ENCODE results near the gene HAUS7.

HAUS7 gene

DNA sequence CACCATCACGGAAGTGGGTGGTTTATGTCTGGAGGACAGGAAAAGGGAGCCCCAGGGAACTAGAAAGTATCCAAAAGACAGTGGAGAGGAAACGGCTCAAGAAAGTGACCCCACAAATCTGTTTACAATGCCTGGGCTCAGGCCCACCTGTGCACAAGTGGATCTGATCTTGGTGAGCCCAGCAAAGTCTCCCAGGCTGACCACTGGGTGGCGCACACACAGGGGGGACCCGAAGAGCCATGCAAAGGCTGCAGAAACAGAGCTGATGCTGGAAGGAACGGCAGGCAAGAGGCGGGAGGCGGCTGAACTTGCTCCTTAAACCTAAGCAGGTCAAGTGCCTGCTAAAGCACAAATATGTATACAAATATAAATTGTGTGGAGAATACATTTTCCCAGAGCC is 9.6 kb downstream of the HAUS7 start:
- Histone ChIP-seq H3K9ac (ENCODE audit: low read length) (no peak overlapping the region), H3K36me3 (ENCODE audit: control insufficient read depth, low read depth, low read length) (peaks cover 4% of the 10 kb centered on the region), H3K4me1 (ENCODE audit: control insufficient read depth, low read depth, low read length) (no peaks in the 10 kb centered on the region), H3K27me3 (ENCODE audit: control insufficient read depth, insufficient read depth, low read length) (no peaks in the 10 kb centered on the region), H3K9me3 (ENCODE audit: control insufficient read depth, low read depth, low read length) (peaks cover 6% of the 10 kb centered on the region), H3K27ac (ENCODE audit: low read length) (no peak overlapping the region), H3K4me3 (ENCODE audit: low read length) (no peak overlapping the region)

DNA sequence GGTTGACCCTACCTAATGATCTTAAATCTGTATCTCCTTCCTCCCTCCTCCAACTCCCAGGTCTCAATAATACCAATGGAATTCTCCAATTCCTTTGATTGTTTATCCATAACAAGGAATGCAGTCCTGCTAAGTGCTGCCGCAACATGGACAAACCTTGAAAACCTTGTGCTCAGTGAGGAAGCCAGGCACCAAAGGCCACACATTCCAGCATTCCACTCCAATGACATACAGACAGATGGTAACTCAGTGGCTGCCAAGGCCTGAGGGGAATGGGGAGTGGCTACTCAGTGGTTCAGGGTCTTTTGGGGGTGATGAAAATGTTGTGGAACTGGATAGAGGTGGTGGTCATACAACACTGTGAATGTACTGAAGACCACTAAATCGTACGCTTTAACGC is 10.4 kb downstream of the HAUS7 start:
- peaks cover 4% of the 10 kb centered on the region for H3K36me3 ChIP-seq (ENCODE audit: control insufficient read depth, low read depth, low read length)
- no peaks in the 10 kb centered on the region for H3K4me1 ChIP-seq (ENCODE audit: control insufficient read depth, low read depth, low read length)
- H3K4me3 ChIP-seq (ENCODE audit: low read length) = no peak overlapping the region
- H3K9me3 ChIP-seq (ENCODE audit: control insufficient read depth, low read depth, low read length) = peaks cover 6% of the 10 kb centered on the region
- H3K27me3 ChIP-seq (ENCODE audit: control insufficient read depth, insufficient read depth, low read length) = no peaks in the 10 kb centered on the region
- no peak overlapping the region for H3K9ac ChIP-seq (ENCODE audit: low read length)
- H3K27ac ChIP-seq (ENCODE audit: low read length) = no peak overlapping the region

GRCh38 chrX:153458476-153458875 is 11.9 kb downstream of the HAUS7 start:
- no peak overlapping the region for H3K9ac ChIP-seq (ENCODE audit: low read length)
- H3K27me3 ChIP-seq (ENCODE audit: control insufficient read depth, insufficient read depth, low read length) = no peaks in the 10 kb centered on the region
- H3K4me1 ChIP-seq (ENCODE audit: control insufficient read depth, low read depth, low read length) = no peaks in the 10 kb centered on the region
- H3K9me3 ChIP-seq (ENCODE audit: control insufficient read depth, low read depth, low read length) = peaks cover 6% of the 10 kb centered on the region
- peaks cover 4% of the 10 kb centered on the region for H3K36me3 ChIP-seq (ENCODE audit: control insufficient read depth, low read depth, low read length)
- no peak overlapping the region for H3K27ac ChIP-seq (ENCODE audit: low read length)
- no peak overlapping the region for H3K4me3 ChIP-seq (ENCODE audit: low read length)

- no peaks in the 10 kb centered on the region for H3K4me1 ChIP-seq (ENCODE audit: control insufficient read depth, low read depth, low read length)
- H3K27me3 ChIP-seq (ENCODE audit: control insufficient read depth, insufficient read depth, low read length) = no peaks in the 10 kb centered on the region
- no peak overlapping the region for H3K27ac ChIP-seq (ENCODE audit: low read length)
- no peak overlapping the region for H3K9ac ChIP-seq (ENCODE audit: low read length)
- peaks cover 4% of the 10 kb centered on the region for H3K36me3 ChIP-seq (ENCODE audit: control insufficient read depth, low read depth, low read length)
- H3K4me3 ChIP-seq (ENCODE audit: low read length) = no peak overlapping the region
- H3K9me3 ChIP-seq (ENCODE audit: control insufficient read depth, low read depth, low read length) = peaks cover 6% of the 10 kb centered on the region
Measured at GRCh38 chrX:153457827-153458466, 12.4 kb downstream of the HAUS7 start.

GRCh38 chrX:153457136-153457825 is 13.1 kb downstream of the HAUS7 start:
- Histone ChIP-seq H3K36me3 (ENCODE audit: control insufficient read depth, low read depth, low read length) (peaks cover 5% of the 10 kb centered on the region), H3K9me3 (ENCODE audit: control insufficient read depth, low read depth, low read length) (peaks cover 7% of the 10 kb centered on the region), H3K27me3 (ENCODE audit: control insufficient read depth, insufficient read depth, low read length) (no peaks in the 10 kb centered on the region), H3K4me1 (ENCODE audit: control insufficient read depth, low read depth, low read length) (no peaks in the 10 kb centered on the region), H3K4me3 (ENCODE audit: low read length) (no peak overlapping the region), H3K9ac (ENCODE audit: low read length) (no peak overlapping the region), H3K27ac (ENCODE audit: low read length) (no peak overlapping the region)

DNA sequence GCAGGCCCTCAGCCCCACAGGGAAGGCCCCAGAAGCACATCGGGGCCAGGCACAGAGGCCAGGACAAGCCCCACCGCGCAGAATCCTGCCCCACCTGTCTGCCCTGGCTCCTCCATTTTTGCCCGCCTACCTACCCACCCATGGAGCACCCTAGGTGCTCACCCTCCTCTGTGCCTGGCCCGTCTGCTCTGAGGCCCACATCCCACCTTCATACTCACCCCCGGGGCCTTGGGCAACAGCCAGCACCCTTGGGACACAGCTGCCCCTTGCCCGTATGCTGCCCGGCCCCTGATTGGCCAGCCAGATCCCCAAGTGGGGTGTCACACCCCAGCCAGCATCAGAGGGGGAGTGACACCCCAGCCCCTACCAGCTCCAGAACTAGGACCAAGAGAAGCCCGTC is 13.7 kb downstream of the HAUS7 start:
- no peak overlapping the region for H3K4me3 ChIP-seq (ENCODE audit: low read length)

DNA sequence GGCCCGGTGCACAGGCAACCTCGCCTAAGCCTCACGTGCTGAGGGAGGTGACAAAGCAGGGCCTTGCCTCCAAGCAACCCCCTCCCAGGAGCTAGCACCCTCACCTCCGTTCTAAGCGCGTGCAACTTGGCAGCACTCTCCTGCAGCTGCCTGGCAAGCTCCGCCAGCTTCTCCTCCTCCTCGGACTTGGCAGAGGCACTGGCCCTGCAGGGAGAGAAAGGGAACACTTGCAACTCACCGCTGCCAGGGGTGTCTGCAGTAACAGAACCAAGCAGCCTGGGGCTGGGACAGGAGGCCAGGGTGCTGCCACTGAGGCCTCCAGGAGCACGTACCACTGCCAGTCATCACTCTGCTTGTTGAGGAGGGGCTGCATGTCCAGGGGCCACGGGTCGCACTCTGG is 14.2 kb downstream of the HAUS7 start:
- Histone ChIP-seq H3K27ac (ENCODE audit: low read length) (no peak overlapping the region), H3K27me3 (ENCODE audit: control insufficient read depth, insufficient read depth, low read length) (no peaks in the 10 kb centered on the region), H3K4me3 (ENCODE audit: low read length) (no peak overlapping the region), H3K36me3 (ENCODE audit: control insufficient read depth, low read depth, low read length) (peaks cover 8% of the 10 kb centered on the region), H3K9ac (ENCODE audit: low read length) (no peak overlapping the region), H3K9me3 (ENCODE audit: control insufficient read depth, low read depth, low read length) (peaks cover 9% of the 10 kb centered on the region), H3K4me1 (ENCODE audit: control insufficient read depth, low read depth, low read length) (no peaks in the 10 kb centered on the region)

More for the DNA sequence above, 13.7 kb downstream of the HAUS7 start:
- H3K9me3 ChIP-seq (ENCODE audit: control insufficient read depth, low read depth, low read length) = peaks cover 10% of the 10 kb centered on the region
- H3K36me3 ChIP-seq (ENCODE audit: control insufficient read depth, low read depth, low read length) = peaks cover 8% of the 10 kb centered on the region
- H3K27me3 ChIP-seq (ENCODE audit: control insufficient read depth, insufficient read depth, low read length) = no peaks in the 10 kb centered on the region
- H3K27ac ChIP-seq (ENCODE audit: low read length) = no peak overlapping the region
- H3K9ac ChIP-seq (ENCODE audit: low read length) = no peak overlapping the region
- no peaks in the 10 kb centered on the region for H3K4me1 ChIP-seq (ENCODE audit: control insufficient read depth, low read depth, low read length)

DNA sequence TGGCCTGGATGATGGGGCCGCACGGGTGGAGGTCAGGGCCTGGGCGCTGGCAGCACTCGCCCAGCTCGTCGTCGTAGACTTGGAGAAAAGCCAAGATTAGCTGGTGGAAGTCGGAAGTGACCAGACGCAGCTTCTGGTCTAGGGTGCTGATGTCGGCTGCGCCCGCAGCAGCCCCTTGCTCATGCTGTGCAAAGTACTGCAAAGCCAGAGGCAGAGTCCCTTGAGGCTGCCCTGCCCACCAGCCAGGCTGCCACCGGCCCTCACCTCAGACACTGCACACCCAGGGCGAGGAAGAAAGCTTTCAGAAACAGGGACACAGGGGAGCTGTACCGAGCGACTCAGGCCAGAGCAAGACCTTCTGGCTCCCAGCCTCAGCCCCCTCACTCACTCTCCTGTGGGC is 14.8 kb downstream of the HAUS7 start:
- no peak overlapping the region for H3K27ac ChIP-seq (ENCODE audit: low read length)
- no peaks in the 10 kb centered on the region for H3K4me1 ChIP-seq (ENCODE audit: control insufficient read depth, low read depth, low read length)
- peaks cover 9% of the 10 kb centered on the region for H3K9me3 ChIP-seq (ENCODE audit: control insufficient read depth, low read depth, low read length)
- H3K36me3 ChIP-seq (ENCODE audit: control insufficient read depth, low read depth, low read length) = peaks cover 8% of the 10 kb centered on the region
- no peaks in the 10 kb centered on the region for H3K27me3 ChIP-seq (ENCODE audit: control insufficient read depth, insufficient read depth, low read length)
- no peak overlapping the region for H3K9ac ChIP-seq (ENCODE audit: low read length)
- no peak overlapping the region for H3K4me3 ChIP-seq (ENCODE audit: low read length)

DNA sequence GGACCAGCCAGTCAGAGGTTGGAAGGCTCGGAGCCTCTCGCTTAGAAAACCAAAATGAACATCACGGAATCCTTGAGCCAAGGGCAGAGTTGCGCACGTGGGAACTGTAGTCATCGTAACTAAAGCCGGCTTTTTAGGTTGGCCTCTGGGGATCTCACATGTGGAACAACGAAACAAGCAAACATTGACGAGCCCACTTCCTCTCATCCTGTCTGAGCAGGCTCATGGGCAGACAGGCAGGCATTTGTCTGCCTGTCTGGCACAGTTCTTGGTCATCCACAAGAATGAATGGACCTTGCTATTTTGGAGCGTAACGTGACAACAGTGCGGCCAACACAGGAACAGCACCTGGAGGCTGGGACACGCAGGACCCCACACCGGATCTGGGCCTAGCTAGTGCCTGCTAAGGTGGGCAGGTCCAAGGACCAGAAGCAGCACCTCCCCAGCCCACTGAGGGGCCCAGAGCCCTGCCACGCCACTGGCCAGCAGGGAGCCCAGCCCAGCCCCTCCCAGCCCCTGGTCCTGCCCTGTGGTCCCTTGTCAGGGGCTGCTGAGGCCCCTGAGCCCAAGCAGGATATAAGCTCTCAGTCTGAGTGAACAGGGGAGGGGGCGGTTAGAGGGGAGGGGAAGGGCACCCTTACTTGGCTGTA is 15.3 kb downstream of the HAUS7 start:
- H3K9ac ChIP-seq (ENCODE audit: low read length) = no peak overlapping the region
- no peaks in the 10 kb centered on the region for H3K27me3 ChIP-seq (ENCODE audit: control insufficient read depth, insufficient read depth, low read length)

GRCh38 chrX:153450949-153451277 is 19.5 kb downstream of the HAUS7 start:
- H3K27ac ChIP-seq (ENCODE audit: low read length) = no peak overlapping the region
- no peak overlapping the region for H3K4me3 ChIP-seq (ENCODE audit: low read length)
- H3K9ac ChIP-seq (ENCODE audit: low read length) = no peak overlapping the region
- no peaks in the 10 kb centered on the region for H3K4me1 ChIP-seq (ENCODE audit: control insufficient read depth, low read depth, low read length)
- H3K27me3 ChIP-seq (ENCODE audit: control insufficient read depth, insufficient read depth, low read length) = no peaks in the 10 kb centered on the region
- peaks cover 9% of the 10 kb centered on the region for H3K9me3 ChIP-seq (ENCODE audit: control insufficient read depth, low read depth, low read length)
- H3K36me3 ChIP-seq (ENCODE audit: control insufficient read depth, low read depth, low read length) = peaks cover 4% of the 10 kb centered on the region

More for the DNA sequence above, 15.3 kb downstream of the HAUS7 start:
- peaks cover 6% of the 10 kb centered on the region for H3K36me3 ChIP-seq (ENCODE audit: control insufficient read depth, low read depth, low read length)
- H3K27ac ChIP-seq (ENCODE audit: low read length) = no peak overlapping the region
- no peaks in the 10 kb centered on the region for H3K4me1 ChIP-seq (ENCODE audit: control insufficient read depth, low read depth, low read length)
- H3K9me3 ChIP-seq (ENCODE audit: control insufficient read depth, low read depth, low read length) = peaks cover 9% of the 10 kb centered on the region
- no peak overlapping the region for H3K4me3 ChIP-seq (ENCODE audit: low read length)

DNA sequence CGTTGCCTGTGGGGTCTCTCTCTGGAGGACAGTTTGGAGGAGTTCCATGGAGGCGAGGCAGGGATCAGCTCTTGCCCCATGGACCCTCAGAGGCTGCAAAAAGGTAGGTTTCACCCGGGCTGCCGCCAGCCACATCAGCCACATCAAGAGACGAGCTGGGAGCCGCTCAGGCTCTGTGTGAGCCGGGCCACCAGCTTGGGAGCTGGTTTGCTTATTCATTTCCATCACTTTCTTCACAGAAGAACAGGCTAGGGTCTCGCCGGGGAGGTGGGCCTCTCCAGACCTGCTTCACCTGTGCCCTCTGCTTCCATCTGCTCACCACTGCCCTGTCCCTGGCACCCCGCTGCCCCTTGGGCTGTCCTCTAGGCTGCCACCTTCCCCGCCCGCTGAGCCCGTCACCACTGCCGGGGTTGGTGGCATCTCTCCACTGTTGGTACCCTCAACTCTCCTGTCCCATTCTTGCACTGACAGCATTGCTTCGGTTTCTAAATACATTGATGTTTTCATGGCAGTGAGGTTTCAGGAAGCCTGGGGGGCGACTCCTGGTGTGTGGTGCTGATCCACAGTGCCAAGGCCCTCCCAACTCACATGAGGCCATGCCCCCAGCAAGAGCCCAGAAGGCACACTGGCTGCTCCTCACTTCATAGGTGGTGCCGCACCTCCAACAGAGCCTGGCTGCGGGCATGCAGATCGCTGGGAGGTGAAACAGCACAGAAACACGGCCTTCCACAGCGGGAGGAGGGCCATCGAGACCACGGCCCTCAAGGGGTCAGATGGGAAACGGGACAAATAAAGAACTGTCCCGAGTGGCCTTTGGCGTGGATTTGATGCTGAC is 20.0 kb downstream of the HAUS7 start:
- Histone ChIP-seq H3K27me3 (ENCODE audit: control insufficient read depth, insufficient read depth, low read length) (no peaks in the 10 kb centered on the region), H3K4me3 (ENCODE audit: low read length) (no peak overlapping the region), H3K9ac (ENCODE audit: low read length) (no peak overlapping the region), H3K27ac (ENCODE audit: low read length) (no peak overlapping the region), H3K36me3 (ENCODE audit: control insufficient read depth, low read depth, low read length) (peaks cover 4% of the 10 kb centered on the region), H3K9me3 (ENCODE audit: control insufficient read depth, low read depth, low read length) (peaks cover 9% of the 10 kb centered on the region), H3K4me1 (ENCODE audit: control insufficient read depth, low read depth, low read length) (no peaks in the 10 kb centered on the region)
